Suprapubic skin (tissue), 4 donors: ENCODE data around the gene GOSR1. TPM values are rescaled to one million over a fixed set of nuclear protein-coding genes. Genes with fewer than 3 reads are reported as not detected.
"Not testable (repeated sequence)": the region's sequence is repeated elsewhere in the genome, so short reads cannot be mapped to it uniquely, and the experiment has no call there.

ENCODE experiments used
- DNase-seq, 2 donors: peaks; one replicate each; pipeline ENCODE4 v3.0.0-alpha.2; 2019; ENCODE audit warnings: low spot score in 2 of 2
- H3K27ac ChIP-seq: fragments of 200-600 bp; sonication (generic); one replicate; pipeline ENCODE4 v1.5.1; 2019
- H3K27me3 ChIP-seq: fragments of 200-600 bp; sonication (generic); one replicate; pipeline ENCODE4 v1.5.1; 2019
- H3K36me3 ChIP-seq: fragments of 200-600 bp; sonication (generic); one replicate; pipeline ENCODE4 v1.5.1; 2019
- H3K4me1 ChIP-seq: fragments of 200-600 bp; sonication (generic); one replicate; pipeline ENCODE4 v1.5.1; 2019
- H3K4me3 ChIP-seq: fragments of 200-600 bp; sonication (generic); one replicate; pipeline ENCODE4 v1.5.1; 2019; ENCODE audit warnings: mild to moderate bottlenecking
- H3K9me3 ChIP-seq: fragments of 200-600 bp; sonication (generic); one replicate; pipeline ENCODE4 v1.5.1; 2019
- CTCF ChIP-seq, 2 donors: fragments of 200-600 bp in 1 of 2; fragments of 450-650 bp in 1 of 2; sonication (generic) in 1 of 2; IDR thresholded peaks; one replicate each; pipeline ENCODE4 v1.5.1; 2016 to 2019; ENCODE audit warnings: antibody characterized with exemption in 2 of 2, mild to moderate bottlenecking in 1 of 2, moderate library complexity in 1 of 2
- EP300 ChIP-seq: sonication (generic); formaldehyde crosslinking; IDR thresholded peaks from one replicate; pipeline ENCODE4 v1.6.1; 2017; ENCODE audit warnings: antibody characterized with exemption
- POLR2A ChIP-seq, 2 donors: fragments of 450-650 bp; IDR thresholded peaks; one replicate each; pipeline ENCODE4 v1.6.1; 2017; ENCODE audit warnings: antibody characterized with exemption in 2 of 2, mild to moderate bottlenecking in 2 of 2, moderate library complexity in 2 of 2
- POLR2AphosphoS5 ChIP-seq, 3 donors: sonication (generic); formaldehyde crosslinking; IDR thresholded peaks; one replicate each; pipeline ENCODE4 v1.6.1; 2017; ENCODE audit warnings: antibody characterized with exemption in 3 of 3
- WGBS: methylation state at CpG from one replicate; pipeline ENCODE4 v1.1.5; 2018; 5-methylcytosine and 5-hydroxymethylcytosine counted together
- total RNA-seq, 4 donors: library from RNA; depleted of rRNA; stranded (reverse); fragments of >200 nt; gene quantifications; one replicate each; pipeline ENCODE4 v1.1.0, GENCODE V29; 2016

GOSR1 gene
- total RNA-seq, 4 donors from 2014 or later, result 24.0 to 54.2 (median 47.6) TPM

- Histone ChIP-seq H3K27ac (no peak overlapping the region), H3K4me1 (no peaks in the 10 kb centered on the region), H3K36me3 (no peaks in the 10 kb centered on the region), H3K9me3 (no peaks in the 10 kb centered on the region), H3K4me3 (no peak overlapping the region), H3K27me3 (no peaks in the 10 kb centered on the region)
- no peak for DNase-seq
- WGBS, result 97% methylated on average over 4 of the region's 8 CpGs
- TF ChIP-seq CTCF (IDR thresholded peaks at IDR 0.05) (no peak), EP300 (no peak), POLR2AphosphoS5 (IDR thresholded peaks at IDR 0.05) (no peak), POLR2A (IDR thresholded peaks at IDR 0.05) (no peak)
Measured at GRCh38 chr17:30541802-30542201, 64.6 kb downstream of the GOSR1 start.

- Histone ChIP-seq H3K27ac (no peak overlapping the region), H3K4me3 (no peak overlapping the region), H3K27me3 (no peaks in the 10 kb centered on the region), H3K36me3 (no peaks in the 10 kb centered on the region), H3K9me3 (no peaks in the 10 kb centered on the region), H3K4me1 (no peaks in the 10 kb centered on the region)
- DNase-seq, result no peak
- 37% methylated on average over 2 of the region's 2 CpGs for WGBS
- TF ChIP-seq POLR2A (IDR thresholded peaks at IDR 0.05) (no peak), EP300 (no peak), CTCF (IDR thresholded peaks at IDR 0.05) (no peak), POLR2AphosphoS5 (IDR thresholded peaks at IDR 0.05) (no peak)
Measured at GRCh38 chr17:30543456-30543855, 66.2 kb downstream of the GOSR1 start.

GRCh38 chr17:30545024-30545423, 67.8 kb downstream of the GOSR1 start:
- no peak for DNase-seq
- no peaks in the 10 kb centered on the region for H3K4me1 ChIP-seq
- TF ChIP-seq EP300 (no peak), POLR2A (IDR thresholded peaks at IDR 0.05) (no peak), CTCF (IDR thresholded peaks at IDR 0.05) (no peak), POLR2AphosphoS5 (IDR thresholded peaks at IDR 0.05) (no peak)
- no peak overlapping the region for H3K4me3 ChIP-seq
- H3K27ac ChIP-seq, result no peak overlapping the region
- no peaks in the 10 kb centered on the region for H3K27me3 ChIP-seq
- H3K9me3 ChIP-seq, result no peaks in the 10 kb centered on the region
- 88% methylated on average over 2 of the region's 2 CpGs for WGBS
- H3K36me3 ChIP-seq, result no peaks in the 10 kb centered on the region

GRCh38 chr17:30547778-30548573, 70.8 kb downstream of the GOSR1 start:
- WGBS, result 93% methylated on average over 12 of the region's 15 CpGs
- Histone ChIP-seq H3K27me3 (no peaks in the 10 kb centered on the region), H3K4me1 (peaks cover 7% of the 10 kb centered on the region), H3K27ac (no peak overlapping the region), H3K36me3 (no peaks in the 10 kb centered on the region), H3K9me3 (no peaks in the 10 kb centered on the region), H3K4me3 (no peak overlapping the region)
- no peak for TF ChIP-seq POLR2A (IDR thresholded peaks at IDR 0.05)
- no peak for TF ChIP-seq POLR2AphosphoS5 (IDR thresholded peaks at IDR 0.05)
- TF ChIP-seq EP300, result no peak
- TF ChIP-seq CTCF (IDR thresholded peaks at IDR 0.05), result no peak
- DNase-seq, result no peak

GRCh38 chr17:30549181-30549580, 72.0 kb downstream of the GOSR1 start:
- H3K9me3 ChIP-seq, H3K4me3 ChIP-seq, DNase-seq, H3K27me3 ChIP-seq, H3K4me1 ChIP-seq, H3K36me3 ChIP-seq, H3K27ac ChIP-seq: not testable (repeated sequence)
- WGBS, result 90% methylated on average over 4 of the region's 4 CpGs
